Measurements from ENCODE around the gene PITX2.

DNA sequence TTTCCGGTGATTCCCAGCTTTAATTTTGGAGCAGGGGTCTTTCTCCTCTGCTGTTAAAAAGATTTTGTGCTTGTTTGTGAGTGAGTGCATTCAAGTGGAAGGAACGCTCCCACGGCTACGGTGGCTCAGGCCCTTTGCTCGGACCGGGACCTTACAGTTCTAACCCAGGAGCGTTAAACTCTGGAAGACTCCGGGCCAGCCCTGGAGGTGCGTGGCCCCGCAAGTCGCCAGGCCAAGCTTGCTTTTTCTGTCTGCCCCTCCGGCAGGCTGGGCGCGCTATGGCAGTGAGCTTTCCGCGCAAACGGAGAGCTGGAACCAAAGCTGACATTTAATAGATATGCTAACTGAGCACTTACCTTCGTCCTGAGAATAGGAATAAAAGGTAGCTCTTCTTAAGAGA, 18.3 kb upstream of the PITX2 start:
- TF ChIP-seq RAD21 (IDR thresholded peaks at IDR 0.05; ENCODE audit: low read depth), result no peak
- no peak for TF ChIP-seq ZBTB7A (IDR thresholded peaks at IDR 0.05; ENCODE audit: low read depth)
- TF ChIP-seq TEAD4 (IDR thresholded peaks at IDR 0.05), result no peak

All from Ishikawa (cell line).